Glutamatergic neuron (in vitro differentiated cells): ENCODE results near the gene NRAP. TPM values are rescaled to one million over a fixed set of nuclear protein-coding genes. Genes with fewer than 3 reads are reported as not detected.

Experiments
- DNase-seq: peaks from one replicate; pipeline ENCODE4 v3.0.0; 2022
- H3K27ac Mint-ChIP-seq: one replicate; pipeline ENCODE4 v1.8.0; 2020; ENCODE audit warnings: mild to moderate bottlenecking, mixed read lengths, inconsistent platforms; ENCODE audit not compliant: unreplicated experiment
- H3K27me3 Mint-ChIP-seq: one replicate; pipeline ENCODE4 v1.8.0; 2020; ENCODE audit warnings: mild to moderate bottlenecking, moderate library complexity, mixed read lengths, inconsistent platforms; ENCODE audit not compliant: unreplicated experiment
- H3K36me3 Mint-ChIP-seq: one replicate; pipeline ENCODE4 v1.8.0; 2020; ENCODE audit warnings: mild to moderate bottlenecking, mixed read lengths, inconsistent platforms; ENCODE audit not compliant: unreplicated experiment
- H3K4me1 Mint-ChIP-seq: one replicate; pipeline ENCODE4 v1.8.0; 2020; ENCODE audit warnings: mild to moderate bottlenecking, low read depth, mixed read lengths, inconsistent platforms; ENCODE audit not compliant: unreplicated experiment
- H3K4me3 Mint-ChIP-seq: one replicate; pipeline ENCODE4 v1.8.0; 2020; ENCODE audit warnings: mild to moderate bottlenecking, mixed read lengths, inconsistent platforms; ENCODE audit not compliant: unreplicated experiment
- H3K9me3 Mint-ChIP-seq: one replicate; pipeline ENCODE4 v1.8.0; 2020; ENCODE audit warnings: mild to moderate bottlenecking, moderate library complexity, mixed read lengths, inconsistent platforms; ENCODE audit not compliant: unreplicated experiment
- total RNA-seq: library from RNA; stranded (reverse); fragmentation: NEBNext Ultra II Directional; extraction: Animal tissue kit (Norgen Biotek cat#: 25700); gene quantifications from one replicate; pipeline ENCODE4 v1.2.1, GENCODE V29; 2021; ENCODE audit not compliant: unreplicated experiment
- TF ChIP-seq, protein P1 (sequence below): fragments of 200-600 bp; sonication (generic); IDR thresholded peaks from one replicate; pipeline ENCODE4 v1.5.0; 2021; ENCODE audit not compliant: partially characterized antibody, unreplicated experiment

The NRAP gene
- total RNA-seq, 1 donor from 2014 or later: not detected

- Mint-ChIP-seq H3K9me3 (no peaks in the 10 kb centered on the region), H3K36me3 (no peaks in the 10 kb centered on the region), H3K4me1 (no peaks in the 10 kb centered on the region), H3K4me3 (no peak overlapping the region), H3K27me3 (peaks cover 8% of the 10 kb centered on the region), H3K27ac (no peak overlapping the region)
- DNase-seq: no peak
- TF ChIP-seq, protein P1, sequence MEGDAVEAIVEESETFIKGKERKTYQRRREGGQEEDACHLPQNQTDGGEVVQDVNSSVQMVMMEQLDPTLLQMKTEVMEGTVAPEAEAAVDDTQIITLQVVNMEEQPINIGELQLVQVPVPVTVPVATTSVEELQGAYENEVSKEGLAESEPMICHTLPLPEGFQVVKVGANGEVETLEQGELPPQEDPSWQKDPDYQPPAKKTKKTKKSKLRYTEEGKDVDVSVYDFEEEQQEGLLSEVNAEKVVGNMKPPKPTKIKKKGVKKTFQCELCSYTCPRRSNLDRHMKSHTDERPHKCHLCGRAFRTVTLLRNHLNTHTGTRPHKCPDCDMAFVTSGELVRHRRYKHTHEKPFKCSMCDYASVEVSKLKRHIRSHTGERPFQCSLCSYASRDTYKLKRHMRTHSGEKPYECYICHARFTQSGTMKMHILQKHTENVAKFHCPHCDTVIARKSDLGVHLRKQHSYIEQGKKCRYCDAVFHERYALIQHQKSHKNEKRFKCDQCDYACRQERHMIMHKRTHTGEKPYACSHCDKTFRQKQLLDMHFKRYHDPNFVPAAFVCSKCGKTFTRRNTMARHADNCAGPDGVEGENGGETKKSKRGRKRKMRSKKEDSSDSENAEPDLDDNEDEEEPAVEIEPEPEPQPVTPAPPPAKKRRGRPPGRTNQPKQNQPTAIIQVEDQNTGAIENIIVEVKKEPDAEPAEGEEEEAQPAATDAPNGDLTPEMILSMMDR: no peak
Observed at GRCh38 chr10:113555245-113555644, 108.6 kb downstream of the NRAP start.

- no peak overlapping the region for H3K27ac Mint-ChIP-seq
Observed at GRCh38 chr10:113554214-113554613, 109.6 kb downstream of the NRAP start.

DNA sequence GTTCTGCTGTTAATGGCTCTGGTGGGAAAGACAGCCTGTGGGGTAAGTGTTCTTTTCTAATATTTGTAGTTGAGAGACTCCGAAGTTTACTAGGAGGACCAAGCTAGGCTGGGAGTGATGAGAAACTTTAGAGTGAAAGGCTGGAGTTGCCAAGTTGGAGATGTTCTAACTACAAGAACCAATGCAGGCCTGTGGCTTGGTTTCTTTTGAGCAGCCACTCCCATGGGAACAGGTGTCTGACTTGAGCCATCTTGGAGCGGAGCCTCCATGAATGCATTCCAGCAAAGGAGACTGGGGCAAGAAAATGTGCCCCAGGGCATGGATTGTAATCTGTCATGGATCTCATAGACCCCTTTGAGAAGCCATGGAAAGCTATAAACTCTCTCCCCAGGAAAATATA lies 110.7 kb downstream of the NRAP start:
- no peaks in the 10 kb centered on the region for H3K4me1 Mint-ChIP-seq
- H3K9me3 Mint-ChIP-seq: no peaks in the 10 kb centered on the region
- DNase-seq: no peak
- TF ChIP-seq, protein P1: no peak
- H3K27me3 Mint-ChIP-seq: peaks cover 4% of the 10 kb centered on the region
- H3K36me3 Mint-ChIP-seq: no peaks in the 10 kb centered on the region
- no peak overlapping the region for H3K27ac Mint-ChIP-seq
- no peak overlapping the region for H3K4me3 Mint-ChIP-seq

More at GRCh38 chr10:113554214-113554613, 109.6 kb downstream of the NRAP start:
- Mint-ChIP-seq H3K36me3 (no peaks in the 10 kb centered on the region), H3K4me1 (no peaks in the 10 kb centered on the region), H3K27me3 (peaks cover 8% of the 10 kb centered on the region), H3K9me3 (no peaks in the 10 kb centered on the region), H3K4me3 (no peak overlapping the region)
- DNase-seq: no peak
- TF ChIP-seq, protein P1: no peak

DNA sequence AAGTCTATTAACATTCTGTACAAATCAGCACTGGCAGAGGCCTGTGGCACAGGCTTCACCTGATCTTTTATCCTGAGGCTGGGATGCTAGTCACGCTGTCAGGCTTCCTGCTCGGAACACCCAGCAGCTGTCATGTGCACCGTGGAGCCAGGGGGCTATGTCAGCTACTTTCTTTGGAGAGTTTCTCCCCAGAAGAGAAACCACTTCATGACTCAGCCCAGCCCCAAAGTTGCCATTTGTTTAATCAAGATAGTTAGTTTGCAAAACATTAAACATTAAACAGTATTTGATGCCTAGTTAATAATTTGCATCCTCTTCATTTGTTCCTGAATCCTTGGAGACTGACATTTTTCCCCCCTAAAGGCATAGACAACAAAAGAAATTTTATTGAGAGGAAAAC lies 111.1 kb downstream of the NRAP start, which contains the start of gene HABP2:
Gene HABP2, plus strand, starts transcription at position 353 of the 400 bp plus-strand sequence. CDS start 69 bp downstream, outside the sequence.
- no peak within 1 kb of the TSS for H3K27ac Mint-ChIP-seq
- TF ChIP-seq, protein P1: no peak
- no peaks in the 10 kb centered on the region for H3K9me3 Mint-ChIP-seq
- H3K36me3 Mint-ChIP-seq: no peaks in the 10 kb centered on the region
- peaks cover 4% of the 10 kb centered on the region for H3K27me3 Mint-ChIP-seq
- DNase-seq: no peak
- H3K4me3 Mint-ChIP-seq: no peak within 1 kb of the TSS
- no peaks in the 10 kb centered on the region for H3K4me1 Mint-ChIP-seq

DNA sequence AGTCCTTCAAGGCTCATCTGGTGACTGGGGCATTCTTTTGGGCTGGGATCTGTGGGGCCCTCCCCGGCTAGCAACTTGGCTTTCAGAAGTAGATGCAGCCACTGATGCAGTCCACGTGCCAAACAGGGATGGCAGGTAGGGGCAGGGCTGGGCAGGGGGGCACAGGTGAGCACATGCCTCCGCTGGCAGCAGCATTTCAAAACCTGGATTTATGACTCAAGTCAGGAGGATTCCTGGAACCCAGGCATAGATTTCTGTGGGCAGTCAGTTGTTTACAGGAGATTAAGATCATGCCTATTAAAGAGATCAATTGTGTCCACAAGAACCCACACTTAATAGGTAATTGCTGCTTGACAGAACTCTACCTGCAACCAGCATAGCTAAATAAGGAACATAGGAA lies 111.8 kb downstream of the NRAP start:
- Mint-ChIP-seq H3K4me1 (no peaks in the 10 kb centered on the region), H3K36me3 (no peaks in the 10 kb centered on the region), H3K4me3 (no peak overlapping the region), H3K9me3 (no peaks in the 10 kb centered on the region), H3K27ac (no peak overlapping the region), H3K27me3 (peaks cover 4% of the 10 kb centered on the region)
- TF ChIP-seq, protein P1: no peak
- DNase-seq: no peak
